GM21423 (cell line): ENCODE measurements around the gene CKB.

ENCODE experiments used
- ATAC-seq: cut with Tn5 transposase; IDR thresholded peaks from one replicate; pipeline ENCODE4 v1.9.1; 2021; ENCODE audit warnings: mild to moderate bottlenecking, moderate library complexity; ENCODE audit not compliant: unreplicated experiment

Gene CKB

DNA sequence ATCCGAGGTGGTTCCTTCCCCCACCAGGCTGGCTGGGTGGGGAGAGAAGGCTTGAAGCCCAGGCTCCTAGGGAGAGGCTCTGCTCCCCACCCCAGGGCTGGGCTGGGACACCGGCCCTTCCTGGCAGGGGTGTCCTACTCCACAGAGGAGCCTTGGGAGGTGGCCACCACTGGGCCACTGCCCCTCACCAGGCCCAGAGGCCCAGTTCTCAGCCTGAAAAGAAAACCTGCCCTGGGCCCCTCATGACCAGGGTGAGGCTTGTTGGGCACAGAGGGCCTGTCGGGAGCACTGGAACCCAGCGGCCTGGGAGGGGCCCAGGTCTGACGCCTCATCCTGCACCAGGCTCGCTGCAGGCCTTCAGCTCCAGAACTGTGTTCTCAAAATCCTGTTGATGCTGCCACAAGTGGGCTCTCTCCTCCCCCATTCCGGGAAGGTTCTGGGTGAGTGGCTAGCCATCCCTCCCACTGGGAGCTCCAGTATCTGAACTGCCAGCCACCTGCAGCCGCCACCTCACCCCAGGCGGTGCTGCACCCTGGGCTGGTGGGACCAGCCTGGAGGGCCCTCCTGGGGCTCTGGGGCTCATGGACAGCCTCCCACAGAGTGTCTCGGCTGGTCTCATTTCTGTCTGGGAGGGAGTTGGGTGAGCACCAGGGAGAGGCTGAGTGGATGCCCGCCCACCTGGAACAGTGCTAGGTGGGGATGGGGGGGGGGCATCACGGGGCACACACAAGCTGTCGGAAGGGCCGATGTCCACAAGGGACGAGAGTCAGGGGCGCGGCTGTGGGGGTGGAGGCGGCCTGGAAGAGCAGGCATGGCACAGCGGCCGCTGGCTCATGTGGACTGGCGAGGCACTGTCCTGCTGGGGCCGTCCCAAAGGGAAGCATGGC, 28.1 kb upstream of the CKB start:
- ATAC-seq: no peak

DNA sequence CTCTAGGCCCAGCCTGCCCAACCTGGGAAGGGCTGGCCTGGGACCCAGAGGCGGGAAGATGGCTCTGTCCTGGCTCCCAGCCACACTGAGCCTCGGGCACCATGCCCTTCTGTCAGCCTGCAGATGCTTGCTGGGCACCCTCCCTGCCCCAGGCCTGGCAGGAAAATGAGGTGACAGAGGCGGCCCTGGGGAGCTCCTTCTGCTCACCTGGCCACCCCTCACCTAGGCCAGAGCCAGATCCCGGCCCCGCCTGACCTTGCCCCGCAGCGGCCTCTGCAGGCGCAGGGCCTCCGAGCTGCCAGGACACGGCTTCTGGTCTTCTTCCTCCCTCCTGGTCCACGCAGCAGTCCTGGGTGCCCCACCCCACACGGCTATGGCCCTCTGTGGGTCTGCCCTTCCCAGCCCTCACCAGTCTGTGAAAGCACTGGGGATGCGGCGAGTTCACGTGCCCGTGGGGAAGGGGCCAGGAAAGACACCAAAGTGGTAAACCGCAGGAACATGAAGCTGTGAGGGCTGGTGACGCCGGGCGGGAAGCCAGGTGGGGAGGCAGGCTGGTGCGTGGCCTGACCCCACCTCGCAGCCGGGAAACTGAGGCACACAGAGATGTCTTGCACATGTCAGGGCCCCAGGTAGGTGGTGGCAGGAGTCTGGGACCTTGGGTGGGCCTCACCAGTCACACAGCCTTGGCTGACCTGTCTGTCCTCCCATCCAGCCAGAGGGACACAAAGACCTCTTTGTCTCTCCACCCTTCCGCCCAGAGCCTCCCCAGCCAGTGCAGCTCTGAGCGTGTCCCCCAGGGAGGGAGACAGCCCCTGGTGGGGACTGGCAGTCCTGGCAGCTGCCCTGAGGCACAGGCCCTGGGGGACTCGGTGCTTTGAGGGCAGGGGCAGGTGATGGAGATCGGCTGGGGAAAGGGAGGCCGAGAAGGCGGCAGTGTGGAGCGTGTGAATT, 27.0 kb upstream of the CKB start:
- ATAC-seq: no peak

DNA sequence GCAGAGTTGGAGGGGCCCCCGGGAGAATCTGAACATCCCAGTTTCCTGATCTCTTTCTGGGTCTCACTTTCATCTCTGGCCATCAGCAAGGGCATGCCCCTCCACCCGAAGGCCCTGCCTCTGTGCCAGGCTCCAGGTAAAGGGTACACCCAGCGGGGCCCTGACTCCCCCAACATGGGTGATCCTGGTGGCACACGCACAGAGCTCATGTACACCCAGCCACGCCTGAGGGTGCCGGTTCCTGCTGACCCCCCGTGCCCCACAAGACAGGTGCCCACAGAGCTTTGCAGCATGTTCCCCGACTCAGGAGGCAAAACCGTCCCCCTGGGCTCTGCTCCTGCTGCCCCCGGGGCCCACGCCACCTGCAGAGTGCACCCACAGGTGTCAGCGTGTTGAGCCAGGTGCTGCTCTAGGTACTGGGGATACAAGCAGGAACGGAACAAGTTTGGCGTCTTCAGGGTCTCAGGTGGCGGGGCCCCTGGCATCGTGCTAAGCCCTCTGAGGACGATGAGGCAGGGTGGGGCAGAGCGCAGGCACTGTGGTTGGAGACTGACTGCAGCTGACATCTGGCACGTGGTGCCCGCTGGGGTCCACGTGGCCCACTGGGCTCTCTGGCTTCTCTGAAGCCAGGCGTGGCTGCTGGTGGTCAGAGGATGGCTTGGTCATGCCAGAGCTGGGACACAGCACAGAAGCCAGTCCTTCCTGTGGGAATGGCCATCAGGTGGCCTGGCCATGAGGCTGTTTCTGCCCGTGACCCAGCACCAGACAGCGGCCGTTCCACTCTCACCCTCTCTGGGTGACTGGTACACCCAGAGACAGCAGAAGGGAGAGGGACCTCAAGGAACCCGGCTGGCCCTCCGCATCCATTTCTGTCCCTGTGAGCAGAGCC, 26.1 kb upstream of the CKB start:
- no peak for ATAC-seq

DNA sequence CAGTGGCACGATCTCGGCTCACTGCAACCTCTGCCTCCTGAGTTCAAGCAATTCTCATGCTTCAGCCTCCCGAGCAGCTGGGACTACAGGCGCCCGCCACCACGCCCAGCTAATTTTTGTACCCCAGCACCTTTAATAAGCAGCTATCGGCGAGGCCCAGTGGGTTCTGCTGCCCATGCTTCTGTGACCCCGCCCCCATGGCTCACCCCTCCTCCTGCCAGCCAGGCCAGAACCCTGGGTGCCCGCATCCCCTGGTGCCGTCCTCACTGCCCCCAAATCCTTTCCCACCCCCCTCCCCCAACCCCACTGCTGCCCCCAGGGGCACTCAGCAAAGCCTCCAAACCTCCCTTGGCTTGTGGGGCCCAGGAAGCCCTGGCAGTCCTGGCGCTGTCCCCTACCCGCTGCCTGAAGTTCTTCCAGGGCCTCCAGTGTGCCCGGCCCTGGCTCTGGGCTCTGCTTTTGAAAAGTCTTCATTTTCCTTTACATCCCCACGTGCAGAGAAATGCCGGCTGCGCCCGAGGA, 25.4 kb upstream of the CKB start:
- no peak for ATAC-seq

DNA sequence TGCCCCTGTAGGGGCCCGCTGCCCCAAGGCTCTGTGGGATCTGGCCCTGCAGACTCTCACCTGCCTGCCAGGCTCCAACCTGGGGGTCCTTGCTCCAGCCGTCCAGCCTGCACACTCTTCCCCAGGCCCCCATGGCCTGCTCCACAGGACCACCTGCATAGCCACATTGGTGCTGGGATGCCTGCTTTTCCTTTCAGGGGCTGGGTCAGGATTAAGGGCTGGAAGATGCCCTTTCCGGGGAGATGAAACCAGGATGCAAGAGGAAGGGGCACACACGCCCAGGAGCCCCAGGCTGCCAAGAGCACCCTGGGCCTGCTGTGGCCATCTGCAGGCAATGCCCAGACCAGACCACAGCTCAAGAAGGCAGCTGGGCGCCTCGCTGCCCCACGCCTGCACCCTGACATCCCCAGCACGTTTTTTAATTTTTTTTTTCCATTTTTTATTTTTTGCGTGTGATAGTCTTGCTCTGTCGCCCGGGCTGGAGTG, 24.9 kb upstream of the CKB start:
- no peak for ATAC-seq

DNA sequence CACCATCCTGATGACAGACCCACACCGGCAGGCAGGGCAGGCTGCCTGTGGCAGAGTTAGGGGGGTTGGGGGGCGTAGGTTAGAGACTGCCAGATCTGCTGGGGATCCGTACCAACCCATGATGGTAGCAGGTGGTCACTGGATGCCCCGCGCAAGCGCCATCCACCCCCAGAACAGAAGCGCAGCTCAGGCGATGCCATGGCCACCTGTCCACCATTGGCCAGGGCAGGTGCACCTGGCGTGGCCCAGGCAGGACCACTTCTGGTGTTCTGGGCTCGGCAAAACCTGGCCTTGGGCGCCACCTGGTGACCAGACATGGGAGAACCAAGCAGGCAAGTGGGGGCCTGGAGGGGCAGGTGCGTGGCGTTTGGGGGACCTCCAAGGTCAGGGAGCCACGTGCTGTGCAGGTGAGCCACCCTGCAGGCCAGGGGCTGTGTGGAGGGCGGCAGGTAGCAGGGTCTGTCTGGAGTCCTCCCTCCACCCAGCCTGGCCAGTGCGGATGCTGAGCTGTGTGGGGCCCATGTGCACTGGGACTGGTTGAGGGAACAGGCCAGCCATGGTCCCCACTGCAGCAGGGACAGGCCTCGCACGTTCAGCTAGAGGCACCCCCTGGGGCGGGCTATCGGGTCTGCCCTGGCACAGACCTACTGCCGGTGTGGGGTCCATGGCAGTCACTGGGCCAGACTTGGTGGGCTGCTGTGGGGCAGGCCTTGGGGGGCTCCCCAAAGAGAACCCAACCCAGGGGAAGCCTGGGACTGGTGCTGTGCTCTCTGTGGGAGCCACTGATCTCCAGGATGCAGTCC, 24.2 kb upstream of the CKB start:
- no peak for ATAC-seq

DNA sequence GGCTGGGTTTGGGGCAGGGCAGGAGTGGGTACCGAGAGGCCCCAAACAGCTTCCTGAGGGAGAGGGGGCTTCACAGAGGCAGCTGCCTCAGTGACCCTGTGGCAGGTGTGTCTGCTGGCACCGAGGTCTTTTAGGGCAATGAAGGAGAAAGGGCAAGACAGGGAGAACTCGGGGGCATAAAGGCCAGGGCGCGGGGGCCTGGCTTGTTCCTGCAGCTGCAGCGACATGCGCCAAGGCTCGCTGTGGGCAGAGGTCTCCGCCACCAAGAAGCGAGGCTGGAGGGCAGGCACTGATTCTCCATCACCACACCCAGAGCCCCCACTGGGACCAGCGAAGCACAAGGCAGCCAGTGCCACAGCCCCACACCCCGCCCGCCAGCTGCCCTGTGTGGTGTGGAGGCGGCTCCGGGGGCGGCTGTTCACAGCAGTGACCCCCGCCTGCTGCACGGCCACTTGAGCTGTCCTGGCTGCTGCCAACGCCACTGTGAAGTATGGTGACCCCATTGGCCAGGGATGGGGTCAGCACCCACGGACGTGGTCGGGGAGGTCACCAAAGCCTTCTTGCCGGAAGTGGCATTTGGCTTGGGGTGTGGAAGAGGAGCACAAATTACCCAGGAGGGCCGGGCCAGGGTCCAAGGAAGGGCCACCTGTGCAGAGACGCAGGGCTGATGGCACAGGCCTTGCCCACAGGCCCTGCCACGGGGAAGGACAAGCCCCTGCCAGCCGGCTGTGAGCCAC, 23.5 kb upstream of the CKB start:
- no peak for ATAC-seq

DNA sequence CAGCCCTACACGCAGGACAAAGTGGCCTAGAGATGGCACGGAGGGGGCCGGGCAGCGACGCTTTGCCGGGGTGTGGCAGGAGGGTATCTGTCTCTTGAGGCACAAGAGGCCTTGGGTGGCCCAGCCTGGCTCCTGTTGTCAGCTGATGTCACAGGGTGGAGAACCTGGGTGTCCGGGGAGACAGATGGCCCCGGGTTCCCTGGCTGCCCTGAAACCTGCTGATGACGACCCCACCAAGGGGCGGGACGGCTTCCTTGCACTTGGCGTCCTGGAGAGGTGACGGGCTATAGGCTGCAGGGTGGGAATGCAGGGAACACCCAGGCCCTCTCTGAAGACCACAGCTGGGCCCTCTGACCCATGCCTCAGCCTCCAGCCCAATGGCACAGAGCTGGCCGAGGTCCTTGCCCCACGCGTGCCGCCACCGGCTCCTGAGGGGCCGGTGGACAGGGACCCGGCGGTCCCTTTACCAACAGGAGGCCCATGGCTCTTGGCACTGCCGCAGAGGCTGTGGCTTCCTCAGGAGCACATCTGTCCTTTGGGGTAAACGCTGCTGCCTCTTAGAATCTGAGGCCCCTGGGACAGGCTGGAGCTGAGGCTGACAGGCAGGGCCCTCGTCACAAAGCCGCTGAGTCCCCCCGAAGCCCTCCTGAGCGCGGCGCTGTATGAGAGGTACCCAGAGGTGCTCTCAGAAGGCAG, 22.7 kb upstream of the CKB start:
- ATAC-seq: no peak

DNA sequence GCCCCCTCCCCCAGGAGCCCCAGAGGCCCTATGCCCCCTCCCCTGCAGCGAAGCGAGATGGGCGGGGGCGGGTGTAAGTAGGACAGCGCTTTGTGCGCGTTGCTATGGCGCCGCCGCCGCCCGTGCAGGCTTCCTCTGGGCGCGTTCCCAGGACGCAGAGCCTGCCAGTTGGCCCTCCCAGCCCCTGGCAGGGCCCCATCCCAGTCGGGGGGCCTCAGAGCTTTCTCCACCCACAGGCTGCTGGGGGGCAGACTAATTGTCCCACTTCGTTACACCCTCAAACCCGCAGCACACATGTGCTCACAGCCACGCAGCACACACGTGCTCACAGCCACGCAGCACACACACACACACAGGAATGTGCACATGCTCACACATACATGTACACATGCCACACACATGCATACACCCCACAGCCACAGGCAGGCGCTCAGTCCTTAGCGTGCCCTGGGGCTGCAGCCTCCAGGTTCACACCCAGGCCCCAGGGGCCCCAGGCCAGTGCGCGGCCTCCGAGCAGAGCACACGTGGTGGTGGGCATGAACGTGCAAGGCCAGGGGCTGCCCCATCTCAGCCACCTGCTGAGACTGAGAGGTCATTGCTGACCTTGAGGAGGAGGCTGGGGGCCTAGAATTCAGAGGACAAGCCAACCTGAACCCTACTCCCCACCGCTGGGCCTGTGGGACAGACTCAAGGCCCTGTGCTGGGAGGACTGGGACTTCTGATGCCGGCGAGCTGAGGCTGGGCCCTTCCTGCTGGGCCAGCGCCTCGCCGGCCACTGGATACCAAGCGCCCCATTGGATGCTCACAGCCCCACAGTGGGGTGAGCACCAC, 22.0 kb upstream of the CKB start:
- ATAC-seq: no peak

DNA sequence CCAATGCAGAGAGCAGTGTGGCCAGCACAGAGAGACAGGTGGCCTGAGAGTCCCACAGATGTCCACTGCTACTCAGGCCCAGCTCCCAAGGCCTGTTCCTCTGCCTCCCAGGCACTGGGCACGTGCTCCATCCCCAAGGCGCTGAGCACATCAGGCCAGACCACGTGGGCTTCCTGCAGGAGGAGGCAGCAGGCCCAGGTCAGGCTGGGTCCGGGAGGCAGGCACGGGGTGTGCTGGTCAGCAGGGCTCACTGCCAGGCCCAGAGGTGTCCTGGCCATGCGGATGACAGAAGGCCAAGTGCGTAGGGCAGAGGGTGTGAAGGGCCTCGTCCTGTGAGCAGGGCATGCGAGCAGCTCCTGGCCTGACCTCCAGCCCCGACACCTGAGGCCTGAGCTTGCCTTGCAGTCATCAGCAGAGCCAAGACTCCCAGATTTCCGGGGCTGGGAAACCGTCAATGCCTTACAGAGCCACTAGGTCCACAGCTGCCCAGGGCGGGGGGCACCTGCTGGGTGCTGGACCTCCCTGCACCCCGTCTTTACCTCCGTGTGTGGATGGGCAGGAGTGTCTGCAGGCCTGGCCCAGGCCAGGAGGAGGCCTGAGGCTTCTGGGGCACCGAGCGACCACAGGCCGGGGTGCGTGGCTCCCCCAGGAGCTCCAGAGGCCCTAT, 21.2 kb upstream of the CKB start:
- ATAC-seq: no peak

DNA sequence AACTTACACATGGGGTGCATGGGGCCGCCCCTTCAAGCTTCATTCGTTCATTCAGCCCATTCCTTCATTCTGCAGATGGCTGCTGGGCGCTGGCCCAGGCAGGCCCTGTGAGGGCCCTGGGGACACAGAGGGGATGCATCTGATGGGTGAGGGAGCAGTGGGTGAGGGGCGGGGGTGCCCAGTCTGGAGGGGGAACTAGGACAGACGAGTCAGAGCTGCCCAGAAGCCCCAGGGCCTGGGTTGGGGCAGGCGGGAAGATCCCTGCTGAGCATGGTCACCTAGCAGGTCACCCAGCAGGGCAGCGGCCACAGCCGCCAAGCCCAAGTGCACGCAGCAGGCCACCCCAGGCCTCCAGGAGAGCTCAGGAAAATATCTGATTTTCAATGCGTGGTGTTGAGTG, 20.5 kb upstream of the CKB start:
- no peak for ATAC-seq

DNA sequence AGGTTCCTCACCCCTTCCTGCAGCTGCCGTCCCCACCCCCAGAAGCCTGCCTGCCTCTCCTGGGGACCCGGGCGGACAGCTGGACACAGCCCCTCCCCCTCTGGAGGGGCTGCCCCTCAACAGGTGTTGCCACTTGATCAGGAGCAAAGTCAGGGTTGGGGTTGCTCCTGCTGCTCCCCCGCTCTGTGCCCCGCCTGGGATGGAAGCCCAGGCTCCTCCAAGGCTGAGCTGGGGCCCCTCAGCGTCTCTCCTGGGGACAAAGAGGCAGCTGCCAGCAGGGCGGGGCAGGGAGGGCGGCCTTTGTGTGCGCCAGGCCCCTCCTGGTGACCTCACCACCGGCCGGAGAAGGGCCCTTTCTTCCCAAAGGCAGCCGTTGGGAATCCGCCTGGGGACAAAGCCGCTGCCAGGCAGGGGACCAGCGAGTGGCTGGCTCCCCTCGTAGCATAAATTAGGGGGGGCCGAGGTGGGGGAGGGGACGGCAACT, 20.0 kb upstream of the CKB start:
- ATAC-seq: no peak

DNA sequence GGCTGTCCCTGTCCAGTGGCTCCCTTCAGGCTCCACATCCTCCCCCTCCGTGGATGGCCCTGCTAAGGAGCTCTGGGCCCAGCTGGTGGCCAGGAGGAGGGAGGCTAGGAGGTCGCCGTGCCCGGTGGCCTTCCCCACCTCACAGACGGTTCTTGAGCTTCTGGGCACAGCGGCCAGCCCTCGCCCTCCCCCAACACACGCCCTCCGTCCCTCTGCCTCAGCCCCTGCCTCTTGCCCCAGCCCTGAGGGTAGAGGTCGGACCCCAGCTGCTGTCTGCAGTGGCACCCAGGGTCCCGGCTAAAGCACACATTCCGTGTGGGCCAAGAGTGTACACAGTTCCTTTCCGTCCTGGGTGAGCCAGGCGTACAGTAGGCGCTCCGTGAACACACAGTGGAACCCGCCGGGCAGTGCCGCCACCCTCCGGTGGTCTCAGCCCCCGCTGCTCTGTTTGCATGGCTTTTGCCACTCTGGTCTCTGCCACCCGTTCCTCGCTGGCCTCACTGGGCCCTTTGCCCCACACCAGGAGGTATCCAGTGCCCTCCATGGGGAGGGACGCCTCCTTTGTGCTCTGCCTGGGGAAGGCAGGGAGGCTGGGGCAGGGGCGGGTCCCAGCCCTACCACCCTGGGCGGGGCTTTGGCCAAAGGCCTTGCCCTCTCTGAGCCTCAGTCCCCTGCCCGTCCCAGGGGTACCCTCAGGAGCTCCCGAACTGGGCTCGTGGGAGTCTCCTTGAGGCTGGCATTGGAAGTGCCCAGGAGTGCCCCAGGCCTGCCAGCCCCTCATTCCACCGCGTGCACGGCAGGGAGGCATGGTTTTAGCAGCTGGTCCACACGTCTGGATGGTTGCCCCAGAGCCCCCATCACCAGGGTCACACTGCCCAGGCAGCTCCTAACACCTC, 19.3 kb upstream of the CKB start:
- no peak for ATAC-seq

DNA sequence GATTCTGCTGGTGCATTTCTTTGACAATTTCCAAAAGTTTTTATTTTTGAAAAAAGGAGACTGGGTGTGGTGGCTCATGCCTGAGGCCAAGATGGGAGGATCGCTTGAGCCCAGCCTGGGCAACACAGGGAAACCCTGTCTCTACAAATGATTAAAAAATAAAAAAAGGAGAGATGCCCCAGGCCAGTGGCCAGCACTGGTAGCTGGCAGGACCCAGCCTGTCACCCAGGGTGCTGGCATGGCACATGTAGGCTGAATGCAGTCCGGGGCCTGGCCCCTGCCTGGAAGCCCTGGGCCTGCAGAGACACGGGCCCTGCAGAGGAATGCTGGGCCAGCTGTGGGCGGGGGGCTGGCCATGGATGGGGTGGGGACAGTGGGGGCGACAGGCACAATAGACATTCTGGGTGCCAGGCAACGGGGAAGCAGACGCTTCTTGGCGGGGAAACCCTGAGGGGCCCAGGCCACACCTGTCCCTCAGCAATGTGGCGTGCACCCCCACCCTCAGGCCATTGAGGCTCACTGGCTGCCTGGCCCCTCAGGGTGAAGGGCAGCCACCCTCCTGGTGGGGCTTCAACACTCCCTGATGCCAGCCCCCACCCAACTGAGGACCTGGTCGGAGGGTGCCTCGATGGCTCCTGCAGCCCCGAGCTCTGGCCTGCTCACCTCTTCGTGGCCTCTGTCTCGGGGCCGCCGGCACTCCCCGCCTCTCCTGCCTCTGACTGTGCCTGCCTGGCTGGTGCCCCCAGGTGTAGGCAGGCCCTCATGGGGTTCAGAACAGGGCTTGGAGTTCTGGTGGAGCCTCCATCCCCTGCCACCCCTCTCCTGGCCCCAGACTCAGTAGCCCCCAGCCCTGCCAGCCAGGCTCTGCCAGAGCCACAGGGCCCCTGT, 18.4 kb upstream of the CKB start:
- ATAC-seq: no peak
